ENCODE measurements around the gene LEKR1. TPM values are rescaled to one million over a fixed set of nuclear protein-coding genes. Genes with fewer than 3 reads are reported as not detected.

Gene LEKR1
- total and polyA plus RNA-seq, 9 of the 15 experiments (the other 6 are each of a cell fraction or from before 2014, with no cell fraction given) = 0.76 to 1.8 (median 1.2) TPM

GRCh38 chr3:156781310-156782230, 44.6 kb upstream of the LEKR1 start (continued):
- TF ChIP-seq ETV5 (CRISPR knock-in tag; IDR thresholded peaks at IDR 0.05; ENCODE audit: low read depth) (no peak), ARNT (IDR thresholded peaks at IDR 0.05) (peak in 1 of 2 experiments; percentile 34; a peak in 1 of 4 replicates), RAD21 (CRISPR knock-in tag; conservative IDR thresholded peaks at IDR 0.05 in 1 of 2, IDR thresholded peaks at IDR 0.05 in 1 of 2) (peak in 1 of 2 experiments; percentile 7; a peak in 1 of 4 replicates), SIX5 (IDR thresholded peaks at IDR 0.05; ENCODE audit: borderline replicate concordance in 1 of 2, insufficient read depth in 1 of 2, low read depth in 1 of 2, low read length in 2 of 2) (no peak), FOXA3 (CRISPR knock-in tag; conservative IDR thresholded peaks at IDR 0.05 in 1 of 2, IDR thresholded peaks at IDR 0.05 in 1 of 2) (0 out of 4 replicates have a peak, but pooled peaks of 1 of the 2 experiments have one; percentile 44), CBFA2T3 (IDR thresholded peaks at IDR 0.05) (peak; percentile 79), CBX8 (IDR thresholded peaks at IDR 0.05; ENCODE audit: borderline replicate concordance, extremely low read depth, low read depth, low read length, poor library complexity, severe bottlenecking) (no peak), ARID1B (IDR thresholded peaks at IDR 0.05) (peak; percentile 91), SMARCE1 (IDR thresholded peaks at IDR 0.05) (peak; percentile 95), NFE2L1 (tag; IDR thresholded peaks at IDR 0.05; ENCODE audit: borderline replicate concordance, low read depth) (peak; percentile 24; the same call in 1 of the 2 replicates), CEBPG (CRISPR knock-in tag; IDR thresholded peaks at IDR 0.05) (no peak), CEBPG (tag; conservative IDR thresholded peaks at IDR 0.05 in 1 of 2, IDR thresholded peaks at IDR 0.05 in 1 of 2) (0 out of 4 replicates have a peak, but pooled peaks of 1 of the 2 experiments have one; percentile 21), ZKSCAN8 (CRISPR knock-in tag; IDR thresholded peaks at IDR 0.05) (0 out of 2 replicates have a peak, but pooled peaks have one; percentile 73), MAFF (IDR thresholded peaks at IDR 0.05; ENCODE audit: low read length) (peak; percentile 84), HDAC1 (IDR thresholded peaks at IDR 0.05) (peak in 1 of 2 experiments; percentile 59; a peak in 1 of 4 replicates), ZNF133 (CRISPR knock-in tag; IDR thresholded peaks at IDR 0.05) (no peak)
- TF ChIP-seq, protein P1, sequence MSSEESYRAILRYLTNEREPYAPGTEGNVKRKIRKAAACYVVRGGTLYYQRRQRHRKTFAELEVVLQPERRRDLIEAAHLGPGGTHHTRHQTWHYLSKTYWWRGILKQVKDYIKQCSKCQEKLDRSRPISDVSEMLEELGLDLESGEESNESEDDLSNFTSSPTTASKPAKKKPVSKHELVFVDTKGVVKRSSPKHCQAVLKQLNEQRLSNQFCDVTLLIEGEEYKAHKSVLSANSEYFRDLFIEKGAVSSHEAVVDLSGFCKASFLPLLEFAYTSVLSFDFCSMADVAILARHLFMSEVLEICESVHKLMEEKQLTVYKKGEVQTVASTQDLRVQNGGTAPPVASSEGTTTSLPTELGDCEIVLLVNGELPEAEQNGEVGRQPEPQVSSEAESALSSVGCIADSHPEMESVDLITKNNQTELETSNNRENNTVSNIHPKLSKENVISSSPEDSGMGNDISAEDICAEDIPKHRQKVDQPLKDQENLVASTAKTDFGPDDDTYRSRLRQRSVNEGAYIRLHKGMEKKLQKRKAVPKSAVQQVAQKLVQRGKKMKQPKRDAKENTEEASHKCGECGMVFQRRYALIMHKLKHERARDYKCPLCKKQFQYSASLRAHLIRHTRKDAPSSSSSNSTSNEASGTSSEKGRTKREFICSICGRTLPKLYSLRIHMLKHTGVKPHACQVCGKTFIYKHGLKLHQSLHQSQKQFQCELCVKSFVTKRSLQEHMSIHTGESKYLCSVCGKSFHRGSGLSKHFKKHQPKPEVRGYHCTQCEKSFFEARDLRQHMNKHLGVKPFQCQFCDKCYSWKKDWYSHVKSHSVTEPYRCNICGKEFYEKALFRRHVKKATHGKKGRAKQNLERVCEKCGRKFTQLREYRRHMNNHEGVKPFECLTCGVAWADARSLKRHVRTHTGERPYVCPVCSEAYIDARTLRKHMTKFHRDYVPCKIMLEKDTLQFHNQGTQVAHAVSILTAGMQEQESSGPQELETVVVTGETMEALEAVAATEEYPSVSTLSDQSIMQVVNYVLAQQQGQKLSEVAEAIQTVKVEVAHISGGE (CRISPR knock-in tag; IDR thresholded peaks at IDR 0.05) = no peak
- TF ChIP-seq, protein P2, sequence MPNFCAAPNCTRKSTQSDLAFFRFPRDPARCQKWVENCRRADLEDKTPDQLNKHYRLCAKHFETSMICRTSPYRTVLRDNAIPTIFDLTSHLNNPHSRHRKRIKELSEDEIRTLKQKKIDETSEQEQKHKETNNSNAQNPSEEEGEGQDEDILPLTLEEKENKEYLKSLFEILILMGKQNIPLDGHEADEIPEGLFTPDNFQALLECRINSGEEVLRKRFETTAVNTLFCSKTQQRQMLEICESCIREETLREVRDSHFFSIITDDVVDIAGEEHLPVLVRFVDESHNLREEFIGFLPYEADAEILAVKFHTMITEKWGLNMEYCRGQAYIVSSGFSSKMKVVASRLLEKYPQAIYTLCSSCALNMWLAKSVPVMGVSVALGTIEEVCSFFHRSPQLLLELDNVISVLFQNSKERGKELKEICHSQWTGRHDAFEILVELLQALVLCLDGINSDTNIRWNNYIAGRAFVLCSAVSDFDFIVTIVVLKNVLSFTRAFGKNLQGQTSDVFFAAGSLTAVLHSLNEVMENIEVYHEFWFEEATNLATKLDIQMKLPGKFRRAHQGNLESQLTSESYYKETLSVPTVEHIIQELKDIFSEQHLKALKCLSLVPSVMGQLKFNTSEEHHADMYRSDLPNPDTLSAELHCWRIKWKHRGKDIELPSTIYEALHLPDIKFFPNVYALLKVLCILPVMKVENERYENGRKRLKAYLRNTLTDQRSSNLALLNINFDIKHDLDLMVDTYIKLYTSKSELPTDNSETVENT (CRISPR knock-in tag; IDR thresholded peaks at IDR 0.05) = no peak

All from K562 (cell line).